OCI-LY3 (cell line): Measurements from ENCODE around the gene INCENP.

ENCODE experiments used
- H2AFZ ChIP-seq: fragments of 200-600, 300-600 bp; shearing (Covaris generic); 2 replicates; pipeline ENCODE4 v1.6.0; 2014; ENCODE audit warnings: antibody characterized with exemption, low read depth, low read length
- H3K27ac ChIP-seq: fragments of 200-600, 300-600 bp; sonication (generic); 2 replicates; pipeline ENCODE4 v1.5.1; 2014; ENCODE audit warnings: mild to moderate bottlenecking, low read length, moderate library complexity, mixed read lengths
- H3K27me3 ChIP-seq: fragments of 200-600, 300-600 bp; sonication (generic); 2 replicates; pipeline ENCODE4 v1.6.1; 2014; ENCODE audit warnings: low read depth, low read length, mixed read lengths
- H3K36me3 ChIP-seq: fragments of 200-600, 300-600 bp; sonication (generic); replicated peaks from 2 replicates; pipeline ENCODE3; 2014; ENCODE audit warnings: low read depth, low read length, mixed read lengths
- H3K4me1 ChIP-seq: fragments of 300-600, 200-600 bp; sonication (generic); 2 replicates; pipeline ENCODE4 v1.6.1; 2014; ENCODE audit warnings: low read length, mixed read lengths
- H3K4me2 ChIP-seq: fragments of 200-600, 300-600 bp; sonication (generic); 2 replicates; pipeline ENCODE4 v1.6.1; 2014; ENCODE audit warnings: low read length, mixed read lengths
- H3K4me3 ChIP-seq: fragments of 300-600, 200-600 bp; sonication (generic); 2 replicates; pipeline ENCODE4 v1.5.1; 2014; ENCODE audit warnings: antibody characterized with exemption, mild to moderate bottlenecking, low read length, moderate library complexity
- H3K79me2 ChIP-seq: fragments of 300-600, 200-600 bp; shearing (Covaris generic); 2 replicates; pipeline ENCODE4 v1.6.1; 2014; ENCODE audit warnings: mild to moderate bottlenecking, low read length, mixed read lengths
- H3K9ac ChIP-seq: fragments of 300-600, 200-600 bp; shearing (Covaris generic); 2 replicates; pipeline ENCODE4 v1.6.0; 2014; ENCODE audit warnings: mild to moderate bottlenecking, low read length, moderate library complexity
- H3K9me3 ChIP-seq: fragments of 200-600, 300-600 bp; shearing (Covaris generic); 2 replicates; pipeline ENCODE4 v1.6.1; 2014; ENCODE audit warnings: low read length, mixed read lengths; ENCODE audit not compliant: insufficient read depth
- H4K20me1 ChIP-seq: fragments of 200-600, 300-600 bp; sonication (generic); 2 replicates; pipeline ENCODE4 v1.6.1; 2016; ENCODE audit warnings: low read length, mixed read lengths; ENCODE audit not compliant: insufficient read depth
- CTCF ChIP-seq: fragments of 200-600, 300-600 bp; sonication (generic); IDR thresholded peaks from 2 replicates; pipeline ENCODE4 v1.5.1; 2014; ENCODE audit warnings: antibody characterized with exemption, low read length, low read depth
- EZH2phosphoT487 ChIP-seq: fragments of 200-600 bp; shearing (Covaris generic); IDR thresholded peaks from 2 replicates; pipeline ENCODE4 v1.6.1; 2018; ENCODE audit warnings: antibody characterized with exemption, mixed run types, low read depth

INCENP gene

GRCh38 chr11:62148271-62148980 lies 24.6 kb downstream of the INCENP start:
- Histone ChIP-seq H3K27me3 (no peaks in the 10 kb centered on the region), H3K9me3 (no peaks in the 10 kb centered on the region), H4K20me1 (no peaks in the 10 kb centered on the region), H3K27ac (no peak overlapping the region), H3K4me3 (no peak overlapping the region), H3K36me3 (peaks cover 91% of the 10 kb centered on the region), H3K79me2 (no peaks in the 10 kb centered on the region), H2AFZ (no peak overlapping the region), H3K4me2 (no peak overlapping the region), H3K9ac (no peak overlapping the region), H3K4me1 (no peaks in the 10 kb centered on the region)
- TF ChIP-seq CTCF: no peak

- H3K79me2 ChIP-seq: no peaks in the 10 kb centered on the region
- no peaks in the 10 kb centered on the region for H3K9me3 ChIP-seq
- H3K4me1 ChIP-seq: no peaks in the 10 kb centered on the region
- no peaks in the 10 kb centered on the region for H4K20me1 ChIP-seq
- H3K27ac ChIP-seq: no peak overlapping the region
- H3K4me2 ChIP-seq: no peak overlapping the region
- no peak overlapping the region for H3K9ac ChIP-seq
- no peak overlapping the region for H2AFZ ChIP-seq
- no peak overlapping the region for H3K4me3 ChIP-seq
- no peak for TF ChIP-seq CTCF
- TF ChIP-seq EZH2phosphoT487: no peak
- peaks cover 82% of the 10 kb centered on the region for H3K36me3 ChIP-seq
- no peaks in the 10 kb centered on the region for H3K27me3 ChIP-seq
These were observed 26.4 kb downstream of the INCENP start for GRCh38 chr11:62149986-62150886.

GRCh38 chr11:62150887-62151736 lies 27.3 kb downstream of the INCENP start:
- H3K27me3 ChIP-seq: no peaks in the 10 kb centered on the region
- H3K9me3 ChIP-seq: no peaks in the 10 kb centered on the region
- H3K4me2 ChIP-seq: no peak overlapping the region
- no peak overlapping the region for H3K27ac ChIP-seq
- H3K4me3 ChIP-seq: no peak overlapping the region
- peaks cover 73% of the 10 kb centered on the region for H3K36me3 ChIP-seq
- no peaks in the 10 kb centered on the region for H4K20me1 ChIP-seq
- TF ChIP-seq CTCF: no peak
- no peak for TF ChIP-seq EZH2phosphoT487
- no peak overlapping the region for H2AFZ ChIP-seq
- H3K79me2 ChIP-seq: no peaks in the 10 kb centered on the region
- no peak overlapping the region for H3K9ac ChIP-seq
- H3K4me1 ChIP-seq: no peaks in the 10 kb centered on the region

- H3K79me2 ChIP-seq: no peaks in the 10 kb centered on the region
- TF ChIP-seq CTCF (no peak), EZH2phosphoT487 (no peak)
- H3K9me3 ChIP-seq: no peaks in the 10 kb centered on the region
- peaks cover 69% of the 10 kb centered on the region for H3K36me3 ChIP-seq
- no peak overlapping the region for H3K4me2 ChIP-seq
- no peak overlapping the region for H2AFZ ChIP-seq
- H3K27me3 ChIP-seq: no peaks in the 10 kb centered on the region
- H3K4me1 ChIP-seq: no peaks in the 10 kb centered on the region
- H3K4me3 ChIP-seq: no peak overlapping the region
- no peak overlapping the region for H3K9ac ChIP-seq
- H3K27ac ChIP-seq: no peak overlapping the region
- no peaks in the 10 kb centered on the region for H4K20me1 ChIP-seq
These were observed 27.9 kb downstream of the INCENP start for GRCh38 chr11:62151737-62152102.
